Tibial nerve (tissue), 3 donors: ENCODE measurements around the gene PSORS1C1.

ENCODE experiments used
- CTCF ChIP-seq, 5 experiments: fragments of 200-600 bp in 3 of 5; fragments of 450-650 bp in 2 of 5; sonication (generic) in 3 of 5; IDR thresholded peaks; one replicate each; pipeline ENCODE4 v1.5.1; 2016 to 2019; ENCODE audit warnings: antibody characterized with exemption in 5 of 5, mild to moderate bottlenecking in 3 of 5, moderate library complexity in 2 of 5
- POLR2A ChIP-seq, 2 donors: fragments of 450-650 bp; IDR thresholded peaks; one replicate each; pipeline ENCODE4 v1.6.1; 2017; ENCODE audit warnings: antibody characterized with exemption in 2 of 2, mild to moderate bottlenecking in 2 of 2, moderate library complexity in 2 of 2

GRCh38 chr6:31173406-31173805, 58.8 kb downstream of the PSORS1C1 start:
- no peak for TF ChIP-seq CTCF (IDR thresholded peaks at IDR 0.05)
- no peak for TF ChIP-seq POLR2A (IDR thresholded peaks at IDR 0.05)
